Thyroid gland (tissue), 4 donors: Measurements from ENCODE around the gene UBR7.

Experiments used
- POLR2A ChIP-seq, 2 donors: fragments of 450-650 bp; IDR thresholded peaks; one replicate each; pipeline ENCODE4 v1.6.1; 2017; ENCODE audit warnings: antibody characterized with exemption in 2 of 2, mild to moderate bottlenecking in 2 of 2, moderate library complexity in 1 of 2
- TF ChIP-seq, protein P1 (sequence below), 6 experiments: fragments of 200-600 bp in 3 of 6; fragments of 450-650 bp in 3 of 6; sonication (generic) in 3 of 6; IDR thresholded peaks; one replicate each; pipeline ENCODE4 v1.5.1; 2016 to 2019; ENCODE audit warnings: antibody characterized with exemption in 6 of 6, mild to moderate bottlenecking in 2 of 6, inconsistent platforms in 1 of 6, moderate library complexity in 1 of 6

DNA sequence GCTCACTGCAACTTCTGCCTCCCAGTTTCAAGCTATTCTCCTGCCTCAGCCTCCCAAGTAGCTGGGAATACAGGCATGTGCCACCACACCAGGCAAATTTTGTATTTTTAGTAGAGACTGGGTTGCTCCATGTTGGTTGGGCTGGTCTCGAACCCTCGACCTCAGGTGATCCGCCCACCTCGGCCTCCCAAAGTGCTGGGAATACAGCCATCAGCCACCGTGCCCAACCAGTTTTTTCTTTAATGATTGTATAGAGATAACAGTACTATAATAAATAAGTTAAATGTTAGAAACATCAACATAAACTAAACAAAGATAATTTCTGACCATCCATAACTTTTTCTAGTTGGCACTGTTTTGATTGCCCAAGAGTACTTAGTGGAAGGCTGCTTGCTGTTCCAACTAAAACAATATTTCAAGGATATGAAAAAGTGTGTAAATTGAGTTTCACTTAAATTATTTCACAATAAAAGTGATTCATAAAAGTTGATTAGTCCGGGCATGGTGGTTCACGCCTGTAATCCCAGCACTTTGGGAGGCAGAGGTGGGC, 5.8 kb upstream of the UBR7 start:
- TF ChIP-seq, protein P1, sequence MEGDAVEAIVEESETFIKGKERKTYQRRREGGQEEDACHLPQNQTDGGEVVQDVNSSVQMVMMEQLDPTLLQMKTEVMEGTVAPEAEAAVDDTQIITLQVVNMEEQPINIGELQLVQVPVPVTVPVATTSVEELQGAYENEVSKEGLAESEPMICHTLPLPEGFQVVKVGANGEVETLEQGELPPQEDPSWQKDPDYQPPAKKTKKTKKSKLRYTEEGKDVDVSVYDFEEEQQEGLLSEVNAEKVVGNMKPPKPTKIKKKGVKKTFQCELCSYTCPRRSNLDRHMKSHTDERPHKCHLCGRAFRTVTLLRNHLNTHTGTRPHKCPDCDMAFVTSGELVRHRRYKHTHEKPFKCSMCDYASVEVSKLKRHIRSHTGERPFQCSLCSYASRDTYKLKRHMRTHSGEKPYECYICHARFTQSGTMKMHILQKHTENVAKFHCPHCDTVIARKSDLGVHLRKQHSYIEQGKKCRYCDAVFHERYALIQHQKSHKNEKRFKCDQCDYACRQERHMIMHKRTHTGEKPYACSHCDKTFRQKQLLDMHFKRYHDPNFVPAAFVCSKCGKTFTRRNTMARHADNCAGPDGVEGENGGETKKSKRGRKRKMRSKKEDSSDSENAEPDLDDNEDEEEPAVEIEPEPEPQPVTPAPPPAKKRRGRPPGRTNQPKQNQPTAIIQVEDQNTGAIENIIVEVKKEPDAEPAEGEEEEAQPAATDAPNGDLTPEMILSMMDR (IDR thresholded peaks at IDR 0.05), result no peak
- TF ChIP-seq POLR2A (IDR thresholded peaks at IDR 0.05), result no peak
